Loucy (cell line): ENCODE measurements around the gene NIF3L1.

Experiments used
- H2AFZ ChIP-seq: fragments of 200-600 bp; sonication (generic); 2 replicates; pipeline ENCODE4 v1.6.0; 2016; ENCODE audit warnings: antibody characterized with exemption, mild to moderate bottlenecking, low read length, moderate library complexity
- H3F3A ChIP-seq: fragments of 200-600 bp; 2 replicates; pipeline ENCODE4 v1.6.0; 2016; ENCODE audit warnings: antibody characterized with exemption, low read depth, mild to moderate bottlenecking
- H3K27me3 ChIP-seq: fragments of 200-600 bp; sonication (generic); 2 replicates; pipeline ENCODE4 v1.6.1; 2014; ENCODE audit warnings: low read length, mild to moderate bottlenecking; ENCODE audit not compliant: insufficient read depth, poor library complexity, severe bottlenecking
- H3K36me3 ChIP-seq: fragments of 200-600 bp; sonication (generic); 2 replicates; pipeline ENCODE4 v1.6.1; 2016; ENCODE audit warnings: low read length; ENCODE audit not compliant: insufficient read depth
- H3K4me1 ChIP-seq: fragments of 200-600 bp; sonication (generic); 2 replicates; pipeline ENCODE4 v1.5.1; 2014; ENCODE audit warnings: low read length, mild to moderate bottlenecking; ENCODE audit not compliant: insufficient read depth, poor library complexity, severe bottlenecking
- H3K4me2 ChIP-seq: fragments of 200-600 bp; sonication (generic); 2 replicates; pipeline ENCODE4 v1.6.0; 2014; ENCODE audit warnings: antibody characterized with exemption, low read length, low read depth, mild to moderate bottlenecking; ENCODE audit not compliant: poor library complexity, severe bottlenecking
- H3K4me3 ChIP-seq: fragments of 200-600 bp; sonication (generic); 2 replicates; pipeline ENCODE4 v1.5.1; 2014; ENCODE audit warnings: low read length, mild to moderate bottlenecking, mixed read lengths; ENCODE audit not compliant: poor library complexity, severe bottlenecking
- H3K79me2 ChIP-seq: fragments of 200-600 bp; sonication (generic); 2 replicates; pipeline ENCODE4 v1.6.1; 2014; ENCODE audit warnings: low read length; ENCODE audit not compliant: insufficient read depth
- H3K9ac ChIP-seq: fragments of 200-600 bp; sonication (generic); 2 replicates; pipeline ENCODE4 v1.6.0; 2014; ENCODE audit warnings: mild to moderate bottlenecking, low read depth, low read length, moderate library complexity; ENCODE audit not compliant: poor library complexity, severe bottlenecking
- H3K9me2 ChIP-seq: fragments of 200-600 bp; sonication (generic); replicated peaks from 2 replicates; pipeline ENCODE4 v1.6.1; 2016; ENCODE audit warnings: low read depth, low read length, mixed read lengths
- H3K9me3 ChIP-seq: fragments of 200-600 bp; sonication (generic); 2 replicates; pipeline ENCODE4 v1.6.1; 2014; ENCODE audit warnings: mild to moderate bottlenecking, antibody characterized with exemption, low read length, low read depth; ENCODE audit not compliant: insufficient read depth
- H4K20me1 ChIP-seq: fragments of 200-600 bp; sonication (generic); 2 replicates; pipeline ENCODE4 v1.6.0; 2014; ENCODE audit warnings: antibody characterized with exemption, low read length, mild to moderate bottlenecking; ENCODE audit not compliant: insufficient read depth, poor library complexity, severe bottlenecking
- CTCF ChIP-seq: fragments of 200-600 bp; sonication (generic); conservative IDR thresholded peaks from 2 replicates; pipeline ENCODE4 v1.5.1; 2014; ENCODE audit warnings: mild to moderate bottlenecking, antibody characterized with exemption, low read length
- EZH2phosphoT487 ChIP-seq: fragments of 200-600 bp; IDR thresholded peaks from 2 replicates; pipeline ENCODE4 v1.6.1; 2018; ENCODE audit warnings: antibody characterized with exemption, mild to moderate bottlenecking, moderate library complexity, borderline replicate concordance

NIF3L1 gene

GRCh38 chr2:200909958-200910357 is 20.8 kb downstream of the NIF3L1 start:
- no peak overlapping the region for H3K9ac ChIP-seq
- H4K20me1 ChIP-seq, result no peaks in the 10 kb centered on the region
- H3K4me1 ChIP-seq, result no peaks in the 10 kb centered on the region
- no peaks in the 10 kb centered on the region for H3F3A ChIP-seq
- H2AFZ ChIP-seq, result no peak overlapping the region
- no peak overlapping the region for H3K4me3 ChIP-seq
- peaks cover 53% of the 10 kb centered on the region; the same call in 1 of the 2 replicates for H3K36me3 ChIP-seq
- H3K4me2 ChIP-seq, result no peak overlapping the region
- H3K27me3 ChIP-seq, result no peaks in the 10 kb centered on the region
- no peak for TF ChIP-seq EZH2phosphoT487
- no peak for TF ChIP-seq CTCF
- H3K79me2 ChIP-seq, result no peaks in the 10 kb centered on the region
- no peaks in the 10 kb centered on the region for H3K9me3 ChIP-seq
- no peaks in the 10 kb centered on the region for H3K9me2 ChIP-seq

- H3K4me1 ChIP-seq, result no peaks in the 10 kb centered on the region
- H3F3A ChIP-seq, result no peaks in the 10 kb centered on the region
- H3K4me2 ChIP-seq, result no peak overlapping the region
- H3K9ac ChIP-seq, result no peak overlapping the region
- no peaks in the 10 kb centered on the region for H3K27me3 ChIP-seq
- H2AFZ ChIP-seq, result no peak overlapping the region
- no peaks in the 10 kb centered on the region for H3K9me3 ChIP-seq
- H3K79me2 ChIP-seq, result no peaks in the 10 kb centered on the region
- H4K20me1 ChIP-seq, result no peaks in the 10 kb centered on the region
- H3K4me3 ChIP-seq, result no peak overlapping the region
- no peaks in the 10 kb centered on the region for H3K9me2 ChIP-seq
- no peak for TF ChIP-seq CTCF
- no peak for TF ChIP-seq EZH2phosphoT487
- peaks cover 75% of the 10 kb centered on the region; the same call in 1 of the 2 replicates for H3K36me3 ChIP-seq
Observed at GRCh38 chr2:200913654-200914053, 24.5 kb downstream of the NIF3L1 start.

- H3K4me3 ChIP-seq, result no peak overlapping the region
- H4K20me1 ChIP-seq, result no peaks in the 10 kb centered on the region
- H3K36me3 ChIP-seq, result peaks cover 57% of the 10 kb centered on the region; the same call in 1 of the 2 replicates
- no peaks in the 10 kb centered on the region for H3K4me1 ChIP-seq
- H3K4me2 ChIP-seq, result no peak overlapping the region
- H3K79me2 ChIP-seq, result no peaks in the 10 kb centered on the region
- H3K27me3 ChIP-seq, result no peaks in the 10 kb centered on the region
- no peak overlapping the region for H3K9ac ChIP-seq
- no peak overlapping the region for H2AFZ ChIP-seq
- H3K9me2 ChIP-seq, result no peaks in the 10 kb centered on the region
- TF ChIP-seq EZH2phosphoT487, result no peak
- no peak for TF ChIP-seq CTCF
- no peaks in the 10 kb centered on the region for H3K9me3 ChIP-seq
- H3F3A ChIP-seq, result no peaks in the 10 kb centered on the region
Observed at GRCh38 chr2:200922439-200922838, 33.3 kb downstream of the NIF3L1 start.
